Liver (tissue), 9 donors: ENCODE results near the gene KRTAP1-3. TPM values are rescaled to one million over a fixed set of nuclear protein-coding genes. Genes with fewer than 3 reads are reported as not detected.

Source experiments
- DNase-seq: peaks from one replicate; pipeline ENCODE4 v3.0.0-alpha.2; 2017; ENCODE audit warnings: low spot score
- H3K27ac ChIP-seq, 2 donors: one replicate each; pipeline ENCODE4 v1.7.0; 2013; ENCODE audit warnings: inconsistent platforms in 2 of 2, low read length in 2 of 2, control low read depth in 1 of 2, low read depth in 1 of 2, mild to moderate bottlenecking in 1 of 2
- H3K27me3 ChIP-seq, 4 donors: one replicate each; pipeline versions ENCODE4 v1.6.1 to v1.7.0; 2013; ENCODE audit warnings: low read length in 3 of 4, inconsistent platforms in 1 of 4, mild to moderate bottlenecking in 1 of 4, moderate library complexity in 1 of 4; ENCODE audit not compliant: control insufficient read depth in 4 of 4, insufficient read depth in 4 of 4
- H3K36me3 ChIP-seq, 4 donors: one replicate each; pipeline versions ENCODE4 v1.6.1 to v1.7.0; 2013; ENCODE audit warnings: low read length in 3 of 4, mild to moderate bottlenecking in 3 of 4, low read depth in 1 of 4, moderate library complexity in 1 of 4; ENCODE audit not compliant: control insufficient read depth in 4 of 4, insufficient read depth in 3 of 4
- H3K4me1 ChIP-seq, 4 donors: one replicate each; pipeline versions ENCODE4 v1.6.1 to v1.7.0; 2013; ENCODE audit warnings: low read length in 3 of 4, mild to moderate bottlenecking in 3 of 4, moderate library complexity in 1 of 4; ENCODE audit not compliant: control insufficient read depth in 4 of 4, insufficient read depth in 4 of 4
- H3K4me3 ChIP-seq, 3 donors: one replicate each; pipeline versions ENCODE4 v1.6.1 to v1.7.0; 2013; ENCODE audit warnings: low read length in 3 of 3, control low read depth in 1 of 3, low read depth in 1 of 3, mild to moderate bottlenecking in 1 of 3
- H3K9ac ChIP-seq, 2 donors: one replicate each; pipeline ENCODE4 v1.7.0; 2013; ENCODE audit warnings: low read length in 2 of 2, mild to moderate bottlenecking in 2 of 2, moderate library complexity in 2 of 2, control low read depth in 1 of 2, low read depth in 1 of 2
- H3K9me3 ChIP-seq, 4 donors: one replicate each; pipeline versions ENCODE4 v1.6.1 to v1.7.0; 2013; ENCODE audit warnings: low read length in 3 of 4; ENCODE audit not compliant: control insufficient read depth in 4 of 4
- EGR1 ChIP-seq, 2 donors: IDR thresholded peaks; 2 replicates each; pipeline ENCODE4 v1.6.1; 2016 to 2018; ENCODE audit warnings: antibody characterized with exemption in 2 of 2, low read depth in 2 of 2
- FOXA1 ChIP-seq: IDR thresholded peaks from 2 replicates; pipeline ENCODE4 v1.6.1; 2016; ENCODE audit warnings: antibody characterized with exemption
- FOXA2 ChIP-seq: IDR thresholded peaks from 2 replicates; pipeline ENCODE4 v1.6.1; 2016; ENCODE audit warnings: antibody characterized with exemption
- GABPA ChIP-seq, 2 donors: IDR thresholded peaks in 1 of 2; conservative IDR thresholded peaks in 1 of 2; 2 replicates each; pipeline ENCODE4 v1.6.1; 2016; ENCODE audit warnings: antibody characterized with exemption in 2 of 2, mild to moderate bottlenecking in 1 of 2, moderate library complexity in 1 of 2
- HNF4A ChIP-seq, 2 donors: conservative IDR thresholded peaks; 2 replicates each; pipeline ENCODE4 v1.6.1; 2016; ENCODE audit warnings: antibody characterized with exemption in 2 of 2, mild to moderate bottlenecking in 2 of 2
- HNF4G ChIP-seq: IDR thresholded peaks from 2 replicates; pipeline ENCODE4 v1.6.1; 2016; ENCODE audit warnings: antibody characterized with exemption
- JUND ChIP-seq, 2 donors: IDR thresholded peaks; 2 replicates each; pipeline ENCODE4 v1.6.1; 2016; ENCODE audit warnings: antibody characterized with exemption in 2 of 2
- MAX ChIP-seq: IDR thresholded peaks from 2 replicates; pipeline ENCODE4 v1.6.1; 2016; ENCODE audit warnings: antibody characterized with exemption
- NR2F2 ChIP-seq: IDR thresholded peaks from 2 replicates; pipeline ENCODE4 v1.6.1; 2016; ENCODE audit warnings: antibody characterized with exemption
- RAD21 ChIP-seq, 2 donors: IDR thresholded peaks; 2 replicates each; pipeline ENCODE4 v1.6.1; 2016; ENCODE audit warnings: antibody characterized with exemption in 2 of 2, mild to moderate bottlenecking in 2 of 2
- RXRA ChIP-seq, 2 donors: IDR thresholded peaks; 2 replicates each; pipeline ENCODE4 v1.6.1; 2017 to 2018; ENCODE audit warnings: antibody characterized with exemption in 2 of 2, mild to moderate bottlenecking in 1 of 2
- SP1 ChIP-seq: IDR thresholded peaks from 2 replicates; pipeline ENCODE4 v1.6.1; 2018; ENCODE audit warnings: antibody characterized with exemption, mild to moderate bottlenecking
- TAF1 ChIP-seq: conservative IDR thresholded peaks from 2 replicates; pipeline ENCODE4 v1.6.1; 2016; ENCODE audit warnings: antibody characterized with exemption, mild to moderate bottlenecking
- YY1 ChIP-seq: IDR thresholded peaks from 2 replicates; pipeline ENCODE4 v1.6.1; 2016; ENCODE audit warnings: antibody characterized with exemption, mild to moderate bottlenecking
- WGBS: extraction: QIAGEN DNeasy Blood & Tissue Kit; methylation state at CpG from one replicate; pipeline ENCODE4 v1.1.7; 2013; 5-methylcytosine and 5-hydroxymethylcytosine counted together
- polyA plus RNA-seq, 2 donors: library from polyadenylated mRNA; stranded (reverse) in 1 of 2; unstranded in 1 of 2; fragments of 200-250 nt in 1 of 2; fragments of >200 nt in 1 of 2; fragmentation: Nextera tagmentation in 1 of 2; extraction: Ambion mirVana in 1 of 2; gene quantifications; one replicate each; pipeline versions ENCODE4 v1.2.1 to v1.2.3, GENCODE V29; 2013 to 2015
- total RNA-seq, 2 donors: library from RNA; depleted of rRNA; stranded (reverse); fragments of >200 nt; gene quantifications; one replicate each; pipeline ENCODE4 v1.2.3, GENCODE V29; 2014
- TF ChIP-seq, protein P1 (sequence below): IDR thresholded peaks from 2 replicates; pipeline ENCODE4 v1.6.1; 2016; ENCODE audit warnings: antibody characterized with exemption
- TF ChIP-seq, protein P2 (sequence below): IDR thresholded peaks from 2 replicates; pipeline ENCODE4 v1.6.1; 2016; ENCODE audit warnings: antibody characterized with exemption, mild to moderate bottlenecking
- TF ChIP-seq, protein P3 (sequence below): fragments of 150-350 bp; IDR thresholded peaks from 2 replicates; pipeline ENCODE4 v1.5.1; 2017; ENCODE audit warnings: improper control_type of control experiment, low read depth, low read length; ENCODE audit not compliant: missing input control
- TF ChIP-seq, protein P4 (sequence below): IDR thresholded peaks from 2 replicates; pipeline ENCODE4 v1.6.1; 2016; ENCODE audit warnings: antibody characterized with exemption
- donor health status: healthy.
- donor health status: healthy.
- donor health status: healthy.
- donor health status: healthy.
- donor health status: healthy.

KRTAP1-3 gene
- total and polyA plus RNA-seq, 4 donors, result not detected

GRCh38 chr17:40992666-40993065 lies 42.0 kb downstream of the KRTAP1-3 start:
- 80% methylated on average over 3 of the region's 3 CpGs for WGBS
- Histone ChIP-seq H3K4me1 (no peaks in the 10 kb centered on the region), H3K27me3 (peaks cover 0 to 11% (median 0%) of the 10 kb centered on the region in 4 donors), H3K9ac (no peak overlapping the region), H3K27ac (no peak overlapping the region), H3K9me3 (no peaks in the 10 kb centered on the region), H3K4me3 (no peak overlapping the region), H3K36me3 (no peaks in the 10 kb centered on the region)
- TF ChIP-seq, protein P1, sequence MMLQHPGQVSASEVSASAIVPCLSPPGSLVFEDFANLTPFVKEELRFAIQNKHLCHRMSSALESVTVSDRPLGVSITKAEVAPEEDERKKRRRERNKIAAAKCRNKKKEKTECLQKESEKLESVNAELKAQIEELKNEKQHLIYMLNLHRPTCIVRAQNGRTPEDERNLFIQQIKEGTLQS, result no peak
- TF ChIP-seq TAF1, result no peak
- no peak for TF ChIP-seq HNF4A (conservative IDR thresholded peaks at IDR 0.05)
- TF ChIP-seq JUND (IDR thresholded peaks at IDR 0.05), result no peak
- no peak for TF ChIP-seq HNF4G
- TF ChIP-seq, protein P2, sequence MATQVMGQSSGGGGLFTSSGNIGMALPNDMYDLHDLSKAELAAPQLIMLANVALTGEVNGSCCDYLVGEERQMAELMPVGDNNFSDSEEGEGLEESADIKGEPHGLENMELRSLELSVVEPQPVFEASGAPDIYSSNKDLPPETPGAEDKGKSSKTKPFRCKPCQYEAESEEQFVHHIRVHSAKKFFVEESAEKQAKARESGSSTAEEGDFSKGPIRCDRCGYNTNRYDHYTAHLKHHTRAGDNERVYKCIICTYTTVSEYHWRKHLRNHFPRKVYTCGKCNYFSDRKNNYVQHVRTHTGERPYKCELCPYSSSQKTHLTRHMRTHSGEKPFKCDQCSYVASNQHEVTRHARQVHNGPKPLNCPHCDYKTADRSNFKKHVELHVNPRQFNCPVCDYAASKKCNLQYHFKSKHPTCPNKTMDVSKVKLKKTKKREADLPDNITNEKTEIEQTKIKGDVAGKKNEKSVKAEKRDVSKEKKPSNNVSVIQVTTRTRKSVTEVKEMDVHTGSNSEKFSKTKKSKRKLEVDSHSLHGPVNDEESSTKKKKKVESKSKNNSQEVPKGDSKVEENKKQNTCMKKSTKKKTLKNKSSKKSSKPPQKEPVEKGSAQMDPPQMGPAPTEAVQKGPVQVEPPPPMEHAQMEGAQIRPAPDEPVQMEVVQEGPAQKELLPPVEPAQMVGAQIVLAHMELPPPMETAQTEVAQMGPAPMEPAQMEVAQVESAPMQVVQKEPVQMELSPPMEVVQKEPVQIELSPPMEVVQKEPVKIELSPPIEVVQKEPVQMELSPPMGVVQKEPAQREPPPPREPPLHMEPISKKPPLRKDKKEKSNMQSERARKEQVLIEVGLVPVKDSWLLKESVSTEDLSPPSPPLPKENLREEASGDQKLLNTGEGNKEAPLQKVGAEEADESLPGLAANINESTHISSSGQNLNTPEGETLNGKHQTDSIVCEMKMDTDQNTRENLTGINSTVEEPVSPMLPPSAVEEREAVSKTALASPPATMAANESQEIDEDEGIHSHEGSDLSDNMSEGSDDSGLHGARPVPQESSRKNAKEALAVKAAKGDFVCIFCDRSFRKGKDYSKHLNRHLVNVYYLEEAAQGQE, result no peak
- no peak for TF ChIP-seq FOXA1
- TF ChIP-seq, protein P3, sequence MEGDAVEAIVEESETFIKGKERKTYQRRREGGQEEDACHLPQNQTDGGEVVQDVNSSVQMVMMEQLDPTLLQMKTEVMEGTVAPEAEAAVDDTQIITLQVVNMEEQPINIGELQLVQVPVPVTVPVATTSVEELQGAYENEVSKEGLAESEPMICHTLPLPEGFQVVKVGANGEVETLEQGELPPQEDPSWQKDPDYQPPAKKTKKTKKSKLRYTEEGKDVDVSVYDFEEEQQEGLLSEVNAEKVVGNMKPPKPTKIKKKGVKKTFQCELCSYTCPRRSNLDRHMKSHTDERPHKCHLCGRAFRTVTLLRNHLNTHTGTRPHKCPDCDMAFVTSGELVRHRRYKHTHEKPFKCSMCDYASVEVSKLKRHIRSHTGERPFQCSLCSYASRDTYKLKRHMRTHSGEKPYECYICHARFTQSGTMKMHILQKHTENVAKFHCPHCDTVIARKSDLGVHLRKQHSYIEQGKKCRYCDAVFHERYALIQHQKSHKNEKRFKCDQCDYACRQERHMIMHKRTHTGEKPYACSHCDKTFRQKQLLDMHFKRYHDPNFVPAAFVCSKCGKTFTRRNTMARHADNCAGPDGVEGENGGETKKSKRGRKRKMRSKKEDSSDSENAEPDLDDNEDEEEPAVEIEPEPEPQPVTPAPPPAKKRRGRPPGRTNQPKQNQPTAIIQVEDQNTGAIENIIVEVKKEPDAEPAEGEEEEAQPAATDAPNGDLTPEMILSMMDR, result no peak
- no peak for TF ChIP-seq MAX
- TF ChIP-seq RXRA (IDR thresholded peaks at IDR 0.05), result no peak
- TF ChIP-seq RAD21 (IDR thresholded peaks at IDR 0.05), result no peak
- TF ChIP-seq FOXA2, result no peak
- no peak for TF ChIP-seq SP1
- no peak for TF ChIP-seq GABPA (IDR thresholded peaks at IDR 0.05 in 1 of 2, conservative IDR thresholded peaks at IDR 0.05 in 1 of 2)
- TF ChIP-seq YY1, result no peak
- TF ChIP-seq, protein P4, sequence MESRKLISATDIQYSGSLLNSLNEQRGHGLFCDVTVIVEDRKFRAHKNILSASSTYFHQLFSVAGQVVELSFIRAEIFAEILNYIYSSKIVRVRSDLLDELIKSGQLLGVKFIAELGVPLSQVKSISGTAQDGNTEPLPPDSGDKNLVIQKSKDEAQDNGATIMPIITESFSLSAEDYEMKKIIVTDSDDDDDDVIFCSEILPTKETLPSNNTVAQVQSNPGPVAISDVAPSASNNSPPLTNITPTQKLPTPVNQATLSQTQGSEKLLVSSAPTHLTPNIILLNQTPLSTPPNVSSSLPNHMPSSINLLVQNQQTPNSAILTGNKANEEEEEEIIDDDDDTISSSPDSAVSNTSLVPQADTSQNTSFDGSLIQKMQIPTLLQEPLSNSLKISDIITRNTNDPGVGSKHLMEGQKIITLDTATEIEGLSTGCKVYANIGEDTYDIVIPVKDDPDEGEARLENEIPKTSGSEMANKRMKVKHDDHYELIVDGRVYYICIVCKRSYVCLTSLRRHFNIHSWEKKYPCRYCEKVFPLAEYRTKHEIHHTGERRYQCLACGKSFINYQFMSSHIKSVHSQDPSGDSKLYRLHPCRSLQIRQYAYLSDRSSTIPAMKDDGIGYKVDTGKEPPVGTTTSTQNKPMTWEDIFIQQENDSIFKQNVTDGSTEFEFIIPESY, result no peak
- DNase-seq, result no peak

- Histone ChIP-seq H3K36me3 (no peaks in the 10 kb centered on the region), H3K4me1 (no peaks in the 10 kb centered on the region), H3K27ac (no peak overlapping the region), H3K4me3 (no peak overlapping the region), H3K9me3 (no peaks in the 10 kb centered on the region), H3K9ac (no peak overlapping the region), H3K27me3 (no peaks in the 10 kb centered on the region)
- no peak for DNase-seq
- 68% methylated on average over 8 of the region's 8 CpGs for WGBS
- TF ChIP-seq, protein P1, result no peak
- TF ChIP-seq FOXA1 (no peak), NR2F2 (no peak), EGR1 (IDR thresholded peaks at IDR 0.05; ENCODE audit: low read depth in 2 of 2) (no peak)
- TF ChIP-seq, protein P2, result no peak
- TF ChIP-seq, protein P3, result no peak
Measured at GRCh38 chr17:40986920-40987319, 47.8 kb downstream of the KRTAP1-3 start.
